SH-SY5Y (cell line): ENCODE measurements around the gene CDK5R1.

ENCODE experiments used
- GATA2 ChIP-seq: IDR thresholded peaks from 2 replicates; pipeline ENCODE4 v1.6.1; 2011; ENCODE audit warnings: mild to moderate bottlenecking, low read depth, low read length
- GATA3 ChIP-seq: IDR thresholded peaks from 2 replicates; pipeline ENCODE4 v1.6.1; 2011; ENCODE audit warnings: low read depth, mild to moderate bottlenecking, low read length, moderate library complexity

GRCh38 chr17:32497431-32498205 lies 10.8 kb downstream of the CDK5R1 start:
- no peak for TF ChIP-seq GATA3
- no peak for TF ChIP-seq GATA2
